ENCODE measurements around the gene LPCAT3. TPM values are rescaled to one million over a fixed set of nuclear protein-coding genes. Genes with fewer than 3 reads are reported as not detected.

The LPCAT3 gene
- total RNA-seq, 1 donor from 2014 or later, result 54.7 TPM

DNA sequence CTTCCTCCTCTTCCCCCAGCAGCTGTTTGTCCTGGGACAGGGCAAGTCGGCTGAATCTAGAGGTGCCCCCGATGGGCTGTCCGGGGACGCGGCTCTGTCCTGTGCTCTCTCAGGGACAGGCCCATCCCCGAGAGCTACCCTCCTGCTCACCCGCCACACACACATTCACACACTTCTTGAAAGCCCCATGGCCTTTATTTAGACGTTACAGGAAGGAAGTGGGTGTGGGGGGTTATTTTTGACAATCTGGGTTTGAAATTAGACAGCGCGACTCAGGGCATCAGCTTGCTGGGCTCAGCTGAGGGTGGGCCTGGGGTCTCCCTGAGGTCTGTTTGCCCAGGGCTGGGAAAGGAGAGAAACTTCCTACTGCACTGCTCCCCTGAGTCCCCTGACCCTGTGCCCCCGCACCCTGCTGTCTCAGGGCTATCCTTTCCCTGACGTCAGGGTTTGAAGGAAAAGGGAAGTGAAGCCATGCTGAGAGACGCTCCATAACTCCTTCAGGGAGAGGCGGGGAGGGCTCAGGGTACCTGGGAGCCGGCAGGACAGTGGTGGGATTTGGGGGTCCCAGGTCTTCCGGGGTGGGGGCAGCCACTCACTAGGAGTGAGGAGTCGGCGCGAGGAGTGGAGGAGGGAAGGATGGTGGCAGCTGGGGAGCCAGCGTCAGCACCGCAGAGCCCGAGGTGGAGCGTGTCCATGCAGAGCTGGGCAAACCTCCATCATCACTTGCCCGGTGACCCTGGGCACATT is 59.0 kb downstream of the LPCAT3 start:
- intact Hi-C loops (cut with DNase I), result no loop called here
- ATAC-seq (peak; percentile 18), DNase-seq (ENCODE audit: missing footprints) (peak; percentile 73)

DNA sequence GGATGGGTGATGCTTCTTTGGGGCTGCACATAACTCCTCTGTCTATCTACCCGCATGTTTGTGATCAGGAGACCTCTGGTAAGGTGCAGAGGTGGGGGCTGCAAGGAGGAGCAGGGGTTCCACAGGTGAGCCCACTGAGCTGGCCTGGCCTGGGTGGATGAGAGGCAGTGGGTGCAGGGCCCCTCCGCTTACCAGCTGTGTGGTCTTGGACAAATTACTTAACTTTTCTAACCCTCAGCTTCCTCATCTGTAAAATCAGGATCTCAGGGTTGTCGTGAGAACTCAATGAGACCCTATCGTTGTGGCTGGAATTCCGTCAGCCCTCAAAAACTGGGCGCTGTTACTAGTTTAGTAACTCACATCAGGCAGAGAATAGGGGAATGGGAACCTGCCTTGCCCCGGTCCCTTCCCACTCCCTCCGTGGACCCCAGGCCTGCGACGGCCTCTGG is 59.6 kb downstream of the LPCAT3 start:
- intact Hi-C loops (cut with DNase I), result no loop called here
- DNase-seq (ENCODE audit: missing footprints) (no peak), ATAC-seq (no peak)

DNA sequence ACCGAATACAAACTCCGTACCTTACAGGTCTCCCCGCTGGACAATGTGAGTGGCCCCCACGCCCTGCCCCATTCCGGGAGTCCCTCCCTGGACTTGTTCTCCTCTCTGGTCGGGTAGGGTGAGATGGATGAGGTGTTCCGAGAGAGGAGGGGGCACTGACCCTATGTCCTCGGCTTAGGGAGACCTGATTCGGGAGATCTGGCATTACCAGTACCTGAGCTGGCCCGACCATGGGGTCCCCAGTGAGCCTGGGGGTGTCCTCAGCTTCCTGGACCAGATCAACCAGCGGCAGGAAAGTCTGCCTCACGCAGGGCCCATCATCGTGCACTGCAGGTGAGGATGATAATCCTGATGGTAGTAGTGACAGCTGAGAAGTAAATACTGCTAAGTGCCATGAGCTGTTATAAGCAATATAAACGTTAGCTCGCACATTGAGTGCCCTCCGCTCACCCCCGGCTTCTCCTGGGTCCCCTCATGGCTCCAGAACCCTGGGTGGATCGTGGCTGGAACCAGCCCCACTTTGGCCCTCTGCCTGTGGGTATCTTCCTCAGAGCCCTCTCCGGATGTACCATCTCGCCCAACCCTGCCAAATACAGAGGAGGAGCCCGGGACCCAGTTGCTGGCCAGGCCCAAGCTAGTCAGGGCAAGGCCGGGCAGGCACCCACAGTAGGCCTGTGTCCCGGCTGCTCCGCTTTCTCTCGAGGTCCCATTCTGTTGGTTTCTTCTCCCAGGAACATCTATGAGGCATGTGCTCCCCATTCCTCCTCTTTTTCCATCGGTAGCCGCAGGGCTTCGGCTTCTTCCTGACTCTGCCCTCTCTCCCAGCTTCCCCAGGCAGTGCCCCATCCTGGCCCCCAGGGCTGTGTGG is 60.3 kb downstream of the LPCAT3 start:
- no peak for ATAC-seq
- peak; percentile 60 for DNase-seq (ENCODE audit: missing footprints)
- intact Hi-C loops (cut with DNase I), result no loop called here

DNA sequence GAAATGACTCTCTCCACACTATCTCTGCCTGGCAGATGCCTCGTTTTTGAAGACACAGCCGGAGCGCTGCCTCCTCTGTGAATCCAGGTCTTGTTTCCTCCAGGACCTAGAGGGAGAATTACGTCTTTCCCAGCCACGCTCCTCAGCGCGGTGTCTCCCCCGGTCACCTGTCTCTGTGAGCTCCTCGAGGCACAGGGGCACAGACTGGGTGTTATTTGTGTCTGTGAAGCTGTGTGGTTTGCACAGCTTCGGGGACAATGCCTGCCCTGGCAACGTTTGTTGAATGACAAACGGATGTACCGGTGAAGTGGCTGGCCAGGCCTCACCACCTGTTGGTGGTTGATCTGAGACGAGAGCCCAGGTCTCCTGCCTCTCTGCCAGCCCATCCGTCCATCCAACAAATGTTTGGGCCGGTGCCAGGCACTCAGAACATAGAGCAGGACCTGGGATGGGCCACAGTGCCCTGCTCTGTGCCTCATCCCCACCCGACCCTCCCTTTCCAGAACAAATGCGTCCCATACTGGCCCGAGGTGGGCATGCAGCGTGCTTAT is 61.0 kb downstream of the LPCAT3 start:
- intact Hi-C loops (cut with DNase I), result no loop called here
- DNase-seq (ENCODE audit: missing footprints) (peak; percentile 63), ATAC-seq (no peak)

DNA sequence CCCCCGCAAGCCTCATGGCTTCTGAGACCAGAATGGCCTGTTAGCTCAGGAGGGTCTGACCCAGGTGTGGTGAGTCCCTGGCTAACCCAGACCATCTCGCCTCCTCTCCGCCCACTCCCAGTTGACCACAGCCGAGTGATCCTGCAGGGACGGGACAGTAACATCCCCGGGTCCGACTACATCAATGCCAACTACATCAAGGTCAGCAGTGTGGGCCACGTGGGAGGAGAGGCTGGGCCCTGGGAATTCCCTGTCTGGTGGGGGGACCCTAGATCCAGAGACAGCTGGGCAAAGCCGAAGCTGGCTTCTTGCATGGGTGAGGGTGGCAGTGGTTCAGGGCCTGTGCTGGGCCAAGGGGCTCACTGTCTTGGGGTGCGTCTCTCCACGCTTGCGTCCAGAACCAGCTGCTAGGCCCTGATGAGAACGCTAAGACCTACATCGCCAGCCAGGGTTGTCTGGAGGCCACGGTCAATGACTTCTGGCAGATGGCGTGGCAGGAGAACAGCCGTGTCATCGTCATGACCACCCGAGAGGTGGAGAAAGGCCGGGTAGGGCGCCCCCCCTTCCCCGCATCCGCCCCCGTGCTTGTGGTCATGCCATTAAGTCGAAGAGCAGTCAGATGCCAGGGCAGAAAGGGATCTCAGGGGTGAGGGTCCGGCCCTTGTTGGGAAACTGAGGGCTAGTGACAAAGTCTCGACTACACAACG is 62.1 kb downstream of the LPCAT3 start:
- intact Hi-C loops (cut with DNase I), result no loop called here
- ATAC-seq, result no peak
- peak; percentile 42 for DNase-seq (ENCODE audit: missing footprints)

DNA sequence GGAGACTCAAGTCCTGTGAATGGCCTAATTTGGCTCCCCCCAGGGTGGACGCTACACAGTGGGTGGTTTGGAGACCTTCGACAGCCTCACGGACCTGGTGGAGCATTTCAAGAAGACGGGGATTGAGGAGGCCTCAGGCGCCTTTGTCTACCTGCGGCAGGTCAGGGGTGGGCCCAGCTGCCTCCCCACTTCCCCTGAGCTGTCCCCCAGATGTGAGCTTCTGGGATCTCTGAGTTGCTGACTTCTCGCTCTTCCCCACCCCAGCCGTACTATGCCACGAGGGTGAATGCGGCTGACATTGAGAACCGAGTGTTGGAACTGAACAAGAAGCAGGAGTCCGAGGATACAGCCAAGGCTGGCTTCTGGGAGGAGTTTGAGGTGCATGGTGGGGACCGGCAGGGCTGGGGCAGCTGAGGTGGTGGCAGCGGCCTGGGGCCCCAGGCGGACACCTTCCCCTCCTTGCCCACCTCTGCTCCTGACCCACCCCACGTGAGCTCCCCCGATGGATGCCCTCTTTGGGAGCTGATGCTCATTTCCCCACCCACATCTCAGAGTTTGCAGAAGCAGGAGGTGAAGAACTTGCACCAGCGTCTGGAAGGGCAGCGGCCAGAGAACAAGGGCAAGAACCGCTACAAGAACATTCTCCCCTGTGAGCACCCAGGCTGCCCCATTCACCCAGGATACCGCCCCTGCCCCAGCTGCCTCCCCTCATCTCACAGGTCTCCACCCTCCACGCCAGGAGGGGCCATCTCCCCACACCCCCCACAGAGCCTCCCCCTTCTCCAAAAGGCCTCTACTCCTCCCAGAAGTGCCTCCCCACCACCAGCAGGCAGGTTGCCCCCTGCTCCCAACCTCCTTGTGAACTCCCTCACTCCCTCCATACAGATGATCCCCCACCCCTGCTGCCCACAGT is 62.9 kb downstream of the LPCAT3 start:
- no peak for ATAC-seq
- peak; percentile 34 for DNase-seq (ENCODE audit: missing footprints)
- intact Hi-C loops (cut with DNase I), result no loop called here

DNA sequence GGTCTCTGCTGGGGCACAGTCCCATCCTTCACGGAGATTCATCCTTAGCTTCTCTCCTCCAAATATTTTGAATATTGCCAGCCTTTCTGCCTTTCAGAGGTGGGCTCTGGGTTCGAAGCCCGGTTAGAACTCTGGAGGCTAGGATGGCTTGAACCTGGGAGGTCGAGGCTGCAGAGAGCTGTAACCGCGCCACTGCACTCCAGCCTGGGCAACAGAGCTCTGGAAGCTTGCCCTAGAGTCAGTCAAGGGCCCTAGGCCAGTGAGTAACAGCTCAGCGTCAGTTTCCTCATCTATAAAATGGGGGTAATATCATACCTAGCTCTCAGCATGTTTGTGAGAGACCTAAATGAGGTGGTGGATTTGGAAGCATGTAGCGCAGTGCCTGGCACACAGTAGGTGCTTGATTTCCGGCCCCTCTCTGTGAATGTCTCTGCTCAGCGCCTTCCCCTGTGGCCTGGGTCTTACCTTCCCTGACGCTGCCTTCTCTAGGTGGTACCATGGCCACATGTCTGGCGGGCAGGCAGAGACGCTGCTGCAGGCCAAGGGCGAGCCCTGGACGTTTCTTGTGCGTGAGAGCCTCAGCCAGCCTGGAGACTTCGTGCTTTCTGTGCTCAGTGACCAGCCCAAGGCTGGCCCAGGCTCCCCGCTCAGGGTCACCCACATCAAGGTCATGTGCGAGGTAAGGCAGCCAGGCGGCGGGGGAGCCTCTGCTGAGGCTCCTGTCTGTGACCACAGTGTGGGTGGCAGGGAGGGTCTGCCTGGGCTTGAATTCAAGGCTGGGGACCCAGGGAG is 63.8 kb downstream of the LPCAT3 start:
- ATAC-seq (no peak), DNase-seq (ENCODE audit: missing footprints) (peak; percentile 37)
- intact Hi-C loops (cut with DNase I), result no loop called here

DNA sequence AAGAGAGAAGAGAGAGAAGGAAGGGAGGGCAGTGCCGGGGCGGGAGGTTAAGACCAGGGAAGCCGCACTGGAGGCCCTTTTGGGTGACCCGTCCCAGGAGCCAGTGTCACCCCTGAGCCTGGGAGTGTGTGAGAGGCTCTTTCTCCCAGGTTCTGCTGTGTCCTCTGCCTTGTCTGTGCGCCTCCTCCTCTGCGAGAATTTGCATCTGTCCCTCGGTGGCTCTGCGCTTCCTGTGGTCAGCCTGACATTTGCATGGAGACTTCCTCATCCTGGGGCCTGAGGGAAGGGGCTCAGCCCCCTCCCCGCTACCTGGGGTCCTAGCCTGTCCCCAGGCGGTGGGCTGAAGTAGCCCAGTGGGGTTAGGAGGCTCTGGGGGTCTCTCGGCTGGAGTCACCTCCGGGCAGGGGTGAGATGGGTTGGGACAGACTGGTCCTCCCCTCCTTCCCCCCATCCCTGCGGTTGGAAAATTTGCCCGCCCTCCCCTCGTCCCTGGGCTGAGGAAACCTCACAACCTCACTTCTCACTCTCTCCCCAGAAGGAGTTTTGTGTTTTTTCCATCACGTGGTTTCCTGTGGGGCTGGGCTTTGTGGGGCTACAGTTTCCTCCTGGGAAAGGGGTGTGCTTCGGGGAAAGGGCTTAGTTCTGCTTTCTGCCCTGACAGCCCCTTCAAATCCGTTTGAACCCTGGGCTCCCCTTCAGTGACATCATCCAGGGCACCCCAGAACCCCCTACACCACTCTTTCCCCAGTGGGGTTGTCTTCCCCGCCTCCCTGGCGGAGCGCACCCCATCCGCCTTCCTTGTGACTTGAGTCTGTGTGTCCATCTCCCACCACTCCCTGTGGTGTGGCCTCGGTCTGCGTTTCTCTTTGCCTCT is 64.6 kb downstream of the LPCAT3 start:
- DNase-seq (ENCODE audit: missing footprints) (peak; percentile 84), ATAC-seq (peak; percentile 58)
- intact Hi-C loops (cut with DNase I), result no loop called here

DNA sequence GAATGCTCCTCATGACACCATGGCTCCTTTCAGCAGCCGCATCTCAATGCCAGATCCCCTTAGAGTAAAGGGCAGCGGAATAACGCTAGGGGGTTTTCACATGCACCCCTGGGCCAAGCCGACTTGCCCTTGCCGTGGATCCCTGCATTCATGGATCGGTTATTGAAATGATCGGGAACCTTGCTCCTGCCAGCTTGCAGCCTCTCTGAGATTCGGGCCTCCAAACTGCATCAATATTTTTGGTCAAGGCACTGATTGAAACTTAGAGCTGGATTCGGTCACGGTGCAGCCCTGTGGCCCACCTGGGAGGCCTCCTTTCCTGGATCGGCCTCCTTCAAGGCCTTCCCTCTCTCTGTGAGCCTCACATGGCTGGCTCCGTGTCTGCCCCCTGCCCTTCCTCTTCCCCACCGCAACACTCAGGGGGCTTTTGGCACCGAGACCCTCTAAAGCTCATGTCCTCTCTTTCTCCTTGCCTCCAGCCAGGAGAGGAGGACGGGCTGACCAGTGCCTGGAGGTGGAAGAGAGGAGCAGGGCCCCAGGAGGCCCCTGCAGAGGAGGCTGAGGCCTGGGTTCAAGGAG is 65.3 kb downstream of the LPCAT3 start:
- DNase-seq (ENCODE audit: missing footprints) (peak; percentile 31), ATAC-seq (no peak)
- intact Hi-C loops (cut with DNase I), result no loop called here

DNA sequence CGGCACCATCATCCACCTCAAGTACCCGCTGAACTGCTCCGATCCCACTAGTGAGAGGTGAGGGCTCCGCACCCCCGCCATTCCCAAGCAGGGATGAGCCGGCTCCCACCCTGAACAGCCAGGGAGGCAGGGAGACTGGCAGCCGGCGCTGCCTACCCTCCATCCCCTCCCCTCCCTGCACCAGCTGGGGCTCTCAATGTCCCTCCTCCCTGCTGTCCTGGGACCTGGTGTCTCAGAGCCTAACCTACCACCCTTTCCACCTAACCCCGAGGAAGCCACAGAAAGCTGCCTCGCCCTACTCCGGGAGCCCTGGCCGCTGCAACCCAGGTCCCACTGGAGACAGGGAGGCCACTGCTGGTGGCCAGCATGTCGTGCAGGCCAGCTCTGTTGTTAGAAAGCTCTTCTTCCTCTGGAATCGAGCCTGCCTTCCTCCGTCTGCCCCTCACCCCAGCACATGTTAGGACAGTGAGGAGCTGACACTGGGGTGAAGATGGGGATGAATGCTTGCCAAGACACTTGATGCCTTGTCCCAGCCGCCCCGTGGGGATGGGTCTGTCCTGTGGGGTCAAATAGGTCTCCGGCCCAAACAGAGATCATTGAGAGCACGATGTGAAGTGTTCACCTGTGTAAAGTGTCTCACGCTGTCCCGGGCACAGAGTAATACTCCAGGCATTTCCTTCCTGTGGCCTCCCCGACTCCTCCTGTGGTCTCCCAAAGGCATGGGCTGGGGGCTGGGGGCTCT is 66.0 kb downstream of the LPCAT3 start:
- intact Hi-C loops (cut with DNase I), result no loop called here
- DNase-seq (ENCODE audit: missing footprints), result peak; percentile 65
- ATAC-seq, result no peak

DNA sequence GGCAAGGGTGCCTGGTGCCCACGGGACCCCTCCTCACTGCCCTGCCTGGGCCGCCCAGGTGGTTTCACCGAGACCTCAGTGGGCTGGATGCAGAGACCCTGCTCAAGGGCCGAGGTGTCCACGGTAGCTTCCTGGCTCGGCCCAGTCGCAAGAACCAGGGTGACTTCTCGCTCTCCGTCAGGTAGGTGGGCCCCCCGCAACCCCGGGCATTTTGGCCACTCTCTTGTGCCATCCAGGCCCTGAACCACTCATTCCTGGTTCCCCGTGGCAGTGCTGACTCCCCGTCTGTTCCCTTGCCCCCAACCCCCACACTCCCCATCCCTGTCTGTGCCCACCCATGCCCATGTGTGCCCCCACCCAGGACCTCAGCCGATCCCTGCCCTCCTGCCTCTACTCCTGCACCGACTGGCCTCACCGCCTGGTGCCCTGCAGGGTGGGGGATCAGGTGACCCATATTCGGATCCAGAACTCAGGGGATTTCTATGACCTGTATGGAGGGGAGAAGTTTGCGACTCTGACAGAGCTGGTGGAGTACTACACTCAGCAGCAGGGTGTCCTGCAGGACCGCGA is 66.6 kb downstream of the LPCAT3 start:
- ATAC-seq, result no peak
- DNase-seq (ENCODE audit: missing footprints), result peak; percentile 39
- intact Hi-C loops (cut with DNase I), result no loop called here

DNA sequence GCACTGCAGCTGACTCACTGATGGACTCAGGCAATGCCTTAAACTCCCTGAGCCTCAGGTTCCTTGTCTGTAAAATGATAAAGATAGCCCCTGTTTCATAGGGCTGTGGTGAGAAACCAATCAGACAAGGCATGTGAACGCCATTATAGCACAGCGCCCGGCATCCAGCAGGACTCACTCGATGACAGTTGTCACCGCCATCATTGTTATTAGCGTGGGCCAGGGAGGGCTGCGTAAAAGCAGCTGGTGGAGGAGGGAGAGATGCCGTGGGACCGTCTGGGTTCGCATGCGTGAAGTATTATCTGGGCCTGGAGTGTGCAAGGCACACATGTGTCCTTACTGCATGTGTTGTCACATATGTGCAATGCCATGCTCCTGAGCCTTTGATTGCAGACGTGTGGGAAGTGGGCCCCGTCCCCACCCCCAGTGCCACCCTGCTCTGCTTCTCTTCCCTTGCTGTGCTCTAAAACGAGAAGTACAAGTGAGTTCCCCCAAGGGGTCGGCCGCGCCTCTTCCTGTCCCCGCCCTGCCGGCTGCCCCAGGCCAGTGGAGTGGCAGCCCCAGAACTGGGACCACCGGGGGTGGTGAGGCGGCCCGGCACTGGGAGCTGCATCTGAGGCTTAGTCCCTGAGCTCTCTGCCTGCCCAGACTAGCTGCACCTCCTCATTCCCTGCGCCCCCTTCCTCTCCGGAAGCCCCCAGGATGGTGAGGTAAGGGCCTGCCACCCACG is 67.3 kb downstream of the LPCAT3 start, which contains the start of gene PTPN6:
Gene PTPN6, plus strand, starts transcription at position 546 of the 730 bp plus-strand sequence. Its CDS starts 157 bp downstream, at position 703.
- intact Hi-C loops (cut with DNase I), result no loop called here
- DNase-seq (ENCODE audit: missing footprints), result peak; percentile 93
- ATAC-seq, result peak; percentile 55

DNA sequence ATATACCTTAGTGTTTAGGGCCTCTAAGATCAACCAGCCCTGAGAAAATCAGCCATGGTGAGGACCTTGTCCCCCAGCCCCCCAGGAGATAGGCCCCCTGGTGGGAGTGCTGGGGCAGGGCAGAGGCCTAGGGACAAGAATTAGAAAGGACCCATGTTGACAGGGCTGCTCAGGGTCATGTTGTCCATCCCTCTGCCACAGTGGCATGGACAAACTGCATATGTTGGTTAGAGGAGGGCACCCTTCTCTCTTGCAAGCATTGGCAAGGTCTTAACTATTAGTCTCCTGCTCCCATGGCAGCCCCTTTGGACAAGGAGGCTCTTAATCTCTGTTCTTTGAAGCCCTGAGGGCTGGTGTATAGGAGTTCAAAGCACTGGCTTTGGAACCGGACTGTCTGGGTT is 67.9 kb downstream of the LPCAT3 start:
- ATAC-seq (no peak), DNase-seq (ENCODE audit: missing footprints) (peak; percentile 22)
- intact Hi-C loops (cut with DNase I), result no loop called here

DNA sequence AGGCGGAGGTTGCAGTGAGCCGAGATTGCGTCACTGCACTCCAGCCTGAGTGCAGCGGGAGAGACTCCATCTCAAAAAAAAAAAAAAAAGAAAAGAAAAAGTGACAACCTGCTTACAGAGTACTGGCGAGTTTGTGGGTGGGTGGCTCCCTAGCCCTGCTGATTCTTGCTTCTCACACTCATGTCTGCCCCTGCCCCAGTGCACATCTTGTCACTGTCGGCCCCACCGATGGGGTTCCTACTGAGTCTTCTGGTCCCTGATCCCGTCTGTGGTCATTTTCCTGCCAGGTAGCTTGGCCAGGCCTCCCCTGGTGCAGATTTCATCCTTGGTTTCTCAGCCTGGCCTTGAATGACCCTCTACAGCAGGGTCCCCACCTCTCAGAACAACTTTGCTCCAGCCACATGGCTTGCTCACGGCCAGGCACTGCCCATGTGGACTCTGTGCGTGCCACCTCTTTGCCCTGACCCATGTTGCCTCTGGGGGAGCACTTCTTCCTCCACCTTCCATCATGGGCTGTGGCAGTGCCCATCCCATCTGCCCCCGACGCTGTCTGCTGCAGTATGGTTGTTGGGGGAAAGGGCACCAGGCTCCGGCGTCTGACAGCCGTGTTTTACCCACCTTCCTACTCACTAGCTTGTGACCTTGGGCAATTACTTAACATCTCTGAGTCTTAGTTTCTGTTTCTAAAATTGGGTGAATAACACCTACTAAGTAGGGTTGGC is 69.2 kb downstream of the LPCAT3 start:
- DNase-seq (ENCODE audit: missing footprints) (peak; percentile 32), ATAC-seq (no peak)
- intact Hi-C loops (cut with DNase I), result loop anchor here (5.0 kb wide), 2 partner anchors 93 to 143 kb away; partner anchors contain the start of gene C1R

Data from Right ventricle myocardium inferior (tissue), 1 donor.